ENCODE results near the gene CNTN5. TPM values are rescaled to one million over a fixed set of nuclear protein-coding genes. Genes with fewer than 3 reads are reported as not detected.

CNTN5 gene
- total RNA-seq, 1 donor from 2014 or later, result not detected

DNA sequence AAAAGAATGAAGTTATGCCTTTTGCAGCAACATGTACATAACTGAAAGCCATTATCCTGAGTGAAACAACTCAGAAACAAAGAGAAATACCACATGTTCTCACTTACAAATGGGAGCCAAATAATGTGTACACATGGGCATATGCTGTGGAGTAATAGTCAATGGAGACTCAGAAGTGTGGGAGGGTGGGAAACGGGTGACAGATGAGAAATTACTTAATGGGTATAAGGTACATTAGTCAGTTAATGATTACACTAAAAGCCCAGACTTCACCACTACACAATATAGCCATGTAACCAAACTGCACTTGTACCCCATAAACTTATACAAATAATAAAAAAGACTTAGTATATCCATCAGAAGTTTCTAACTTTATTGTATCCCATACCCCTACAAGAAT lies 992.3 kb downstream of the CNTN5 start:
- DNase-seq (no peak), ATAC-seq (no peak)
- Histone ChIP-seq H3K4me3 (no peak overlapping the region), H3K27ac (no peak overlapping the region), H3K4me1 (no peaks in the 10 kb centered on the region), H3K27me3 (no peaks in the 10 kb centered on the region), H3K9me3 (no peaks in the 10 kb centered on the region), H3K36me3 (no peaks in the 10 kb centered on the region)
- intact Hi-C loops (cut with DNase I), result no loop called here
- TF ChIP-seq, protein P1, sequence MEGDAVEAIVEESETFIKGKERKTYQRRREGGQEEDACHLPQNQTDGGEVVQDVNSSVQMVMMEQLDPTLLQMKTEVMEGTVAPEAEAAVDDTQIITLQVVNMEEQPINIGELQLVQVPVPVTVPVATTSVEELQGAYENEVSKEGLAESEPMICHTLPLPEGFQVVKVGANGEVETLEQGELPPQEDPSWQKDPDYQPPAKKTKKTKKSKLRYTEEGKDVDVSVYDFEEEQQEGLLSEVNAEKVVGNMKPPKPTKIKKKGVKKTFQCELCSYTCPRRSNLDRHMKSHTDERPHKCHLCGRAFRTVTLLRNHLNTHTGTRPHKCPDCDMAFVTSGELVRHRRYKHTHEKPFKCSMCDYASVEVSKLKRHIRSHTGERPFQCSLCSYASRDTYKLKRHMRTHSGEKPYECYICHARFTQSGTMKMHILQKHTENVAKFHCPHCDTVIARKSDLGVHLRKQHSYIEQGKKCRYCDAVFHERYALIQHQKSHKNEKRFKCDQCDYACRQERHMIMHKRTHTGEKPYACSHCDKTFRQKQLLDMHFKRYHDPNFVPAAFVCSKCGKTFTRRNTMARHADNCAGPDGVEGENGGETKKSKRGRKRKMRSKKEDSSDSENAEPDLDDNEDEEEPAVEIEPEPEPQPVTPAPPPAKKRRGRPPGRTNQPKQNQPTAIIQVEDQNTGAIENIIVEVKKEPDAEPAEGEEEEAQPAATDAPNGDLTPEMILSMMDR (IDR thresholded peaks at IDR 0.05), result no peak

- no peak overlapping the region for H3K27ac ChIP-seq
- TF ChIP-seq, protein P1 (IDR thresholded peaks at IDR 0.05), result no peak
- H3K36me3 ChIP-seq, result no peaks in the 10 kb centered on the region
- no peak for DNase-seq
- H3K9me3 ChIP-seq, result no peaks in the 10 kb centered on the region
- H3K27me3 ChIP-seq, result no peaks in the 10 kb centered on the region
- H3K4me1 ChIP-seq, result no peaks in the 10 kb centered on the region
- no peak overlapping the region for H3K4me3 ChIP-seq
- ATAC-seq, result no peak
- intact Hi-C loops (cut with DNase I), result no loop called here
Measured at GRCh38 chr11:100031973-100032372, 1011.2 kb downstream of the CNTN5 start.

GRCh38 chr11:100061006-100061405 lies 1040.3 kb downstream of the CNTN5 start:
- ATAC-seq (no peak), DNase-seq (no peak)
- intact Hi-C loops (cut with DNase I), result no loop called here
- Histone ChIP-seq H3K27ac (no peak overlapping the region), H3K27me3 (no peaks in the 10 kb centered on the region), H3K36me3 (no peaks in the 10 kb centered on the region), H3K4me3 (peak overlapping the region; percentile 17), H3K4me1 (no peaks in the 10 kb centered on the region), H3K9me3 (no peaks in the 10 kb centered on the region)
- TF ChIP-seq, protein P1 (IDR thresholded peaks at IDR 0.05), result no peak

- no peaks in the 10 kb centered on the region for H3K4me1 ChIP-seq
- H3K4me3 ChIP-seq, result no peak overlapping the region
- no peaks in the 10 kb centered on the region for H3K36me3 ChIP-seq
- no peak overlapping the region for H3K27ac ChIP-seq
- intact Hi-C loops (cut with DNase I), result no loop called here
- no peak for DNase-seq
- ATAC-seq, result no peak
- TF ChIP-seq, protein P1 (IDR thresholded peaks at IDR 0.05), result no peak
- H3K27me3 ChIP-seq, result no peaks in the 10 kb centered on the region
- no peaks in the 10 kb centered on the region for H3K9me3 ChIP-seq
Measured at GRCh38 chr11:100066399-100066798, 1045.7 kb downstream of the CNTN5 start.

DNA sequence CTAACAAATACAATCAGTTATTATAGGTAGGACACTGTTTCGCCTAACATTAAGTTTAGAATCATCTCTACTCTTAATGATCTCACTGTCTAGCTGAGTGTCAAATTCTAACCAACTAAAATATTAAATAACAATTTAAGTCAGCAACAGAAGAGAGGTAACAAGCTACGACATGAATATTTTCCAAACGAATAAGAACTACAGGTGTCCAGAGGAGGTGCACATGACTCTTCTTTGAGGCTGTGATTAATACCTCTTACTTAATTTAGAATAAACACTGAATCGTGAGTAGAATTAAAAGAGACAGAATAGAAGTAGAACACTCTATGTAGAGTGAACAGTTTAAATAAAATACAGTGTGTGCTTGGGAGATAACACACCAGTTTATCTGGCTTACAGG lies 1047.4 kb downstream of the CNTN5 start:
- no peak for ATAC-seq
- H3K27ac ChIP-seq, result no peak overlapping the region
- intact Hi-C loops (cut with DNase I), result no loop called here

More for the DNA sequence above, 1047.4 kb downstream of the CNTN5 start:
- H3K27me3 ChIP-seq, result no peaks in the 10 kb centered on the region
- H3K36me3 ChIP-seq, result no peaks in the 10 kb centered on the region
- no peaks in the 10 kb centered on the region for H3K9me3 ChIP-seq
- no peak for DNase-seq
- TF ChIP-seq, protein P1 (IDR thresholded peaks at IDR 0.05), result no peak
- no peak overlapping the region for H3K4me3 ChIP-seq
- no peaks in the 10 kb centered on the region for H3K4me1 ChIP-seq
